Fibroblast of pulmonary artery (primary cell): Measurements from ENCODE around the gene RANBP10.

Experiments used
- DNase-seq: peaks from one replicate; pipeline ENCODE4 v3.0.0-alpha.2; 2010; ENCODE audit warnings: low read depth
- H3K4me3 ChIP-seq: replicated peaks from 2 replicates; pipeline ENCODE4 v1.5.1; 2011; ENCODE audit warnings: low read depth, mild to moderate bottlenecking, control low read depth, low read length, moderate library complexity
- CTCF ChIP-seq: IDR thresholded peaks from 2 replicates; pipeline ENCODE4 v1.5.1; 2011; ENCODE audit warnings: mild to moderate bottlenecking, control low read depth, low read length, inconsistent platforms; ENCODE audit errors: missing control alignments

RANBP10 gene

GRCh38 chr16:67674851-67675578 is 131.3 kb downstream of the RANBP10 start:
- DNase-seq: no peak
- no peak for TF ChIP-seq CTCF
- H3K4me3 ChIP-seq: no peak overlapping the region

DNA sequence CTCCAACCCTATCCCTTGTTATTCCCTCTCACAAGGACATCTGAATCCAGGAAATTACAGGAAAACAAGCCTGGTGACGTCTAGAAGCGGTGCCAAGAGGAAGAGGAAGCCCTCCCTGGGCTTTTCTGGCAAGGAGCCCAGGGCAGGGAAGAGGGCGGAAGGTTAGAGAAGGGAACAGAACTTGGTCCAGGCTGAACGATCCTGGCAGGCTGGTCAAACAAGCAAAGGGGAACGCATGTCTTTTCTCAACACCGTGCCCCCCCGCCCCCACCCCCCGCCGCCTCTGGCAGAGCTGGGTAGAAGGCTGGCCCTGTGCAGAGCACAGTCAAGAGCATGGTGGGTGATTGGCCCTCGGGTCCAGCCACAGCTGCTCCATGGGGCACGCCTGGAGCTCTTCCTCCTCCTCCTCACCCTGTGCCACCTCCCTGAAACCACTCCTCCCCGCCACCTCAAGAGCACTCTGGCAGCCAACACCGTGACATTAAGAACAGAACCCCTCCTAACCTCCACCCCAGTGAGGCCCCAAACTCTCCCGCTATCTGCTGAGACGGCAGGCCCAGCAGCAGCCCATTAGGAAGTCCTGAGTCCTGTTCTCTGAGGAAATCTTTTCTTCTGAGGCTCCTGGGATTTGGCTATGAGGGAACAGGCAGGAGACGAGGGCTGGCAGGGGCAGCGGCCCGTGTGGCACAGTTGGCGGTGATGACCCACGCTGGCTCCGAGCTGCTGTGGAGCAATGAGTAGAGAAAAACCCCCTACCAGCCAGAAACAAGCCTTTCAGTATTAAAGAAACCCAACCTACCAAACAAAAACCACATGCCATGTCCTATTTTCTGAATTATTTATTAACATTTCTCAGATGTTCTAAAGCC is 132.4 kb downstream of the RANBP10 start:
- no peak overlapping the region for H3K4me3 ChIP-seq
- DNase-seq: peak; percentile 76
- no peak for TF ChIP-seq CTCF
